EL (cell line): Measurements from ENCODE around the gene TEKTIP1.

Source experiments
- DNase-seq: peaks from one replicate; pipeline ENCODE4 v3.0.0-alpha.2; 2016

Gene TEKTIP1

DNA sequence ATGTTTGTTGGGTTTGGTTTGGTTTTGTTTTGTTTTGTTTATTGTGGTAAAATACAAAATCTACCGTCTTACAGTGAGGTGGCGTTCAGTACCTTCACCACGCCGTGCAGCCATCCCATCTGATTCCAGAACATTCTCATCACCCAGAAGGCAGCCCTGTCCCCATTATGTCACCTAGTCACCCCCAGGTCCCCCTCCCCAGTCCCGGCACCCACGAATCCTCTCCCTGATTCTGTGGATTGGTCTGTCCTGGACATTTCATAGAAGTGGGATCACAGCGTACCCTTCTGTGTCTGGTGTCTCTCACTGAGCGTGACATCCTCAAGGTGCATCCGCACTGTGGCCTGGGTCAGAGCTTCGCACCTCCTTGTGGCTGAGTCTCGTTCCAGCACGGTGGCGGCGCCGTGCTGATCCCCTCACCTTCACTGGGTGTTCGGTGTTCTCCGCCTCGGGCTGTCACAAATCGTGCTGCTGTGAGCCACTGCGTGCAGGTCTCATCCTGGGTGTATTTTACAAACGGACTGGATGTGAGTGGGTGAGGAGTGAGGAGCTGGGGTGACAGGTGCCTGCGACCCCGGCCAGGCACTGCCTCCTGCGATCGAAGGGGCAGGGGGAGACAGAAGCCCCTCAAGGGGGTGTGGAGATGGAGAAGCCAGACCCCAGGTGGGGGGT, 580 bp upstream of the TEKTIP1 start:
- DNase-seq: no peak

GRCh38 chr19:3539756-3540118, 763 bp downstream of the TEKTIP1 start:
- no peak for DNase-seq

DNA sequence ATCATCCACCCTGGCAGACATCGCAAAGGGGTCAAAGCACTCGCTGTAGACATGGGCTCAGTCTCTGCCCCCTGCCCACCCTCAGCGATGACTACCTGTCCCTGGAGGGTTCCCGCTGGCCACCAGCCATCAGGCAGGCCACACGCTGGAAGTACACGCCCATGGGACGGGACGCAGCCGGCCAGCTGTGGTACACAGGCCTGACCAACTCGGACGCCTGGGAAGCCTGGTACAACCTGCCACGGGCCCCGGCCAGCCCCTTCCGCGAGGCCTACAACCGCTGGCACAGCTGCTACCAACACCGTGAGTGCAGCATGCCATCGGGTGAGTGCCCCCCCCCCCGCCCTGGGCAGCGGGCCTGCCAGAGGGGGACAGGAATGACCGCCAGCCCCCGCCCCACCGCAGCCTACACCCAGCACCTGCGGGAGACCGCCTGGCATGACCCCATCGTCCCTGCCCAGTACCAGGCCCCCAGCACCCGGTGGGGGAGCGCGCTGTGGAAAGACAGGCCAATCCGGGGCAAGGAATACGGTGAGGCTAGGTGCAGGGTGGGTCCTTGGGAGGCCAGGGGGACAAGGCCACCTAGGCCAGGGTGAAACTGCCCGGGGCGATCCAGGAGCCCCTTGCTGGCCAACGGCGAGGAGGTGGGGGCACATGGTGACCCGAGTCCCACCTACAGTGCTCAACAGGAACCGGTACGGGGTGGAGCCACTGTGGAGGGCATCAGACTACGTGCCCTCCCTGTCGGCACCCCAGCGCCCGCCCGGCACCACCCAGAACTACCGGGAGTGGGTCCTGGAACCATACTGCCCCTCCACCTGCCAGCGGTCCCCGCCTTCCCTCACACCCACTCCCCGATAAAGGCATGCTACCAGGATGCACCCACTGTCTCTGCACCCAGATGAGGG, 4.4 kb downstream of the TEKTIP1 start:
- DNase-seq: no peak

DNA sequence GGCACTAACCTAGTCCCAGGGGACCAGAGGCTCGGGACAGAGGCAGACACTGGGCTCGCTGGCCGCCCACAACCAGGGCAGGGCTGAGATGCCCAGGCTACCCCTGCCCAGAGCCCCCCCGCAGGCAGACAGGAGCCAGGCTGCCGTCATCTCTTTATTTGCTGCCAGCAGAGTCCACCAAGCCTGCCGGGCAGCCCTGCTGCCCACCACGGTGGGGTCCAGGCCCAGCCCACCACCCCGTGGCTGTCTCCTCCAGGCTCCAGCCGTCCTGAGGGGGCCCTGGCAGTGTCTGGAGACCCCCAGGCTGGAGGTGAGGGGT, 5.0 kb downstream of the TEKTIP1 start:
- DNase-seq: no peak

DNA sequence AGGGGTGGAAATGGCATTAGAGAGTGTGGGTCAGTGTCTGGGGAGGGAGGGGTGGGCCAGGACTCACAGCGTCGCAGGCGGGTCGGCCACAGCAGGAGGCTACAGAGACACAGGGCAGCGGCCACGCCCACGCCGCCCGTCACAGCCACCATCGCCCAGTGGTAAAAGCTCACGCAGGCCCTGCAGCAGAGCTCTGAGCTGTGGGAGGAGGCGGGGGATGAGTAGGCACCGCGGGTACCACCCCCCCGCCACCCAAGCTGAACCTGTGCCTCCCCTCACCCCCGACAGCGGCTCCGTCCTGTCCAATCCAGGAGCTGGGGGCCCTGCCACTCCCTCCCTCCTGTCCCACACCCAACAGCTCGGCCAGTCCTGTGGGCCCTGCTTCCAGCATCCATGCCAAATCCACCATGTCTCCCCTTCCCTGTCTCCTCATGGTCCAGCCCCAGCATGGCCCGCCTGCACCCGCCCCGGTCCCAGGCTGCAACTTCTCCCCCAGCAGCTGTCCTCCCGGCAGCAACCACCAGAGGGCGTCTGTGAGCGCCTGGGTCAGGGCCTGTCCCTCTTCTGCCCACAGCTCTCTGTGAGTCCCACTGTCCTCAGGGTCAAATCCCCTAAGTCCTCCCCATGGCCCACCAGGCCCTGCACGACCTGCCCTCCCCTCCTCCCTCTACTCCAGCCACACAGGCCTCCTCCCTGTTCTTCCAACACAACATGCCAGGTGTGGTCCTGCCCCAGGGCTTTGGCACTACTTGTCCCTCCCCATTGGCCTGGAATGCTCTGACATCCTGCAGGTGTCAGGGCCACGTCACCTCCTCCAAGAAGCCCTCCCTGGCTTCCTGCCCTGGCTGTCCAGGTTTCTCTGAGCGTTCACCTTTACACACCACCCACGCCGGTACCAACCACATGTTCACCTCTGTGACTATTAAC, 6.0 kb downstream of the TEKTIP1 start:
- peak; percentile 58 for DNase-seq

- DNase-seq: no peak
Measured at GRCh38 chr19:3545669-3546034, 6.7 kb downstream of the TEKTIP1 start.

DNA sequence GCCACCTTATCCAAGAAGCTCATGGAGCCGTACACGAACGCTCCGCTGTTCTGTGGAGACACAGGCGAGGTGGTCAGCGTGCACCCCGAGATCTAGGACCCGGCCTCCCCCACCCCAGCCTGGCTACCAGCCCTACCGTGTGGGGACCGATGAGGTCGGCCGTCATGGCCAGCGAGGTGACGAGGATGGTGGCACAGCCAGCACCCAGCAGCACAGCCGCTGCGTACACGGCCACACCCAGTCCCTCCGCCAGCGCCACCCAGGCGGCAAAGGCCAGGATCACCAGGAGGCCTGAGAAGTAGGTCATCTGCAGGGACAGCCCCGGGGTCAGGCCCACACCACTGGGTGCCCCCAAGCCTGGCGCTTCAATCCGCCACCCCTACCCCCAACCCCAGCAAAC, 7.1 kb downstream of the TEKTIP1 start:
- no peak for DNase-seq

GRCh38 chr19:3547301-3547731, 8.3 kb downstream of the TEKTIP1 start:
- DNase-seq: no peak

DNA sequence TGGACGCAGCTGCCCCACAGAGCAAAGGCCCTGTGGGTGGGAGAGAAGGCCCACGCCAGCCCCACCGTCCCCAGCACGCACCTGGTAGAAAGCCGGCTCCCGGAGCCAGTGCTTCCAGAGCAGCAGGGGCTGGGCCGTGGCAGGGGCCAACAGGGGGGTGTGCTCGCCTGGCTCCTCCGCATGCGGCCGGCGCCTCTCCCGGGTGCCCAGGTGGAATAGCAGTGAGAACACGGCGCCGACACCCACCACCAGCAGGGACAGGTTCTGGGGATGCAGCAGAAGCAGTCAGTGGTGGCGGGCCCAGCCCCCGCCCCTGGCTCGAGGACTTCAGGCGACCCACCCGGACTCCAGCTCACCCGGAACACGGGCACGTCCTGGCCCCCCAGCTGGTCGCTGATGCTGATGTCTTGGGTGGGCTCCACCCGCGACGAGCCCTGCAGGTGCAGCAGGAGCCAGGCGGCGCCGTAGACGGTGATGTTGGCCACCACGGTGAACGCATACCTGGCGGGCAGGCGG, 8.9 kb downstream of the TEKTIP1 start:
- DNase-seq: no peak

DNA sequence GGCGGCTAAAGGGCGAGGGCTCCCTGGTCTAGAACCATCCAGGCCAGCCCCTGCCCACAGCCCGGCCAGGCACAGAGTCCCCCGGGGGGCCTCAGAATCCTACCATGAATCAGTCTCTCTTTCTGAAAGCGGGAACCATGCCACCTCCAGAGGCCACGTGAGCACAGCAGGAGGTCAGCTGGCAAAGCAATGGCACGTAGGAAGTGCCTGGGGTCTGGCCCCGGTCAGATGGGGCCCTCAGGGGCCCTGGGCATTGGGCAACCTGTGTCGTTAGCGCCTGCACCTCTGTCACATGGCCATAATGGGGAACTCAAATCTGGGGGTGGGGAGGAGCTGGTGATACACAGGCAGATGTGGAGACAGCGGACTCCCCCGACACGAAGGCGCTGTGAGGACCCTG, 9.6 kb downstream of the TEKTIP1 start:
- DNase-seq: no peak

- DNase-seq: no peak
Measured at GRCh38 chr19:3549816-3550215, 10.8 kb downstream of the TEKTIP1 start.

DNA sequence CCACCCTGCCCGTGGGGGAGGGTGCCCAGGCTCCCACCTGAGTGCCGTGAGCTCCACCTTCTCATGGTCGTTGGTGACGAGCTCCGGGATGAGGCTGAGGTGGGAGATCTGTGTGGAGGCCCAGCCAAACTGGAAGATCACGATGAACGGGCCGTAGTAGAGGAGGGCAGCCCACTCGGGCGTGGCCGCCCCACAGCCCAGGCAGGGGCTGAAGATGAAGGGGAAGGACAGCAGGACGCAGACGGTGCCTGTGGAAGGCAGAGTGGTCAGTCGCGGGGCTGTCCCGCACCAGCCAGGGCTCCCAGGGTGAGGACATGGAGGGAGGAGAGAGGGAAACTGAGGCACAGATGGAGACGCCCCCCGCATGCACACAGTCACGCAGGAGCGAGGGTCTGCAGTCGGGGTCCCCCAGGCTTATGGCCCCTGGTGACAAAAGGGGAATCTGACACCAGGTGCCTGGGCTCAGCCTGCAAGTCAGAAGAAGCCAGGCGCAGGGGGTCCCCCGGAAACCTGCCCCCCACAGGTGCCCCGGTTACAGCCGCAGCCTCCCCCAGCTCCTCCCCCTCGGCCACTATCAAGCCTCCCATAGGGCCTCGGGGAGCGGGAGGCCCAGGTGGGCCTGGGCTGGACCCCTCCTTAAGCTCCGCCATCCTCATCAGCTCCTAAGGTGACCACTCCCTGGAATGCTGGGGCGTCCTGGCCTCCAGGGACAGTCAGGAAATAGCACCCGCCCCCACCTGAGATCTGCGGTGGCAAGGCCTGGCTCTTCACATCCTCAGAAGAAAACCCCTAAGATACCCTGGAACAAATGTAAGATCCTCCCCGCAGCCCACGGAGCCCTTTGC, 12.2 kb downstream of the TEKTIP1 start:
- DNase-seq: no peak

- DNase-seq: no peak
Measured at GRCh38 chr19:3551792-3552095, 12.8 kb downstream of the TEKTIP1 start.

GRCh38 chr19:3554254-3555083, 15.5 kb downstream of the TEKTIP1 start:
- DNase-seq: no peak

DNA sequence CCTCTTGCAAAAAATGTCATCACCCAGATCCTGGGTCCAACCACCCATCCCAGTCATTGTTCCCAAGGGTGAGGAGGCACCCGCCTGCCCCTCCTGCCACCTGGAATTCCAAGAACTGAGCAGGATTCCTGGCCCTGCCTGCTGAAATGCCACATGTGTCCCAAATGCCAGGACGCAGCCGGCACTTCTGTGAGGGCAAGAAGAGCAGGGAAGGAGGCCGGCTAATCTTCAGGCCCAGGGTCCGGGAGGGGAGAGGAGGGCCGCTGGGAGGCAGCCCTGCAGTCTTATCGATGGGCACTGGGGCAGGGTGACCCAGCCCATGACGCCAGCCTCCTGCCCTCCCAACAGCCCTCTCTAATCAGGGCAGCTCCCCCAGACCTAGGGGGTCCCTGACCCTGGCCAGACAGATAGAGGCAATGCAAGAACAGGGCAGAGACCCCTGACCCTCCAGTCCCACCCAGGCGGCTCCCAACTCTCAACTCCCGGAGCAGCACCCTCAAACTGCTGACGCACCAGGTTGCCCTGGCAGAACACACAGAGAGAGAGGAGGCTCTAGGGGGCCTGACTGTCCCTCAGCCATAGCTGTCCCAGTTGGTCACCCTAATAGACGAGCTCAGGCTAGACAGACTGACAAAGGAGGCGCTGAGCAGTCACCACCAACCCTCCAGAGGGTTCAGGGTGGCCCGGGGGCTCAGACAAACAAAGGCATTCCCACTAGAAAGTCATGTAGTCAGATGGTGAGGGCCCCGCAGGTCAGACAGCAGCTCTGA, 16.9 kb downstream of the TEKTIP1 start:
- no peak for DNase-seq

- no peak for DNase-seq
Measured at GRCh38 chr19:3556423-3556977, 17.5 kb downstream of the TEKTIP1 start.

DNA sequence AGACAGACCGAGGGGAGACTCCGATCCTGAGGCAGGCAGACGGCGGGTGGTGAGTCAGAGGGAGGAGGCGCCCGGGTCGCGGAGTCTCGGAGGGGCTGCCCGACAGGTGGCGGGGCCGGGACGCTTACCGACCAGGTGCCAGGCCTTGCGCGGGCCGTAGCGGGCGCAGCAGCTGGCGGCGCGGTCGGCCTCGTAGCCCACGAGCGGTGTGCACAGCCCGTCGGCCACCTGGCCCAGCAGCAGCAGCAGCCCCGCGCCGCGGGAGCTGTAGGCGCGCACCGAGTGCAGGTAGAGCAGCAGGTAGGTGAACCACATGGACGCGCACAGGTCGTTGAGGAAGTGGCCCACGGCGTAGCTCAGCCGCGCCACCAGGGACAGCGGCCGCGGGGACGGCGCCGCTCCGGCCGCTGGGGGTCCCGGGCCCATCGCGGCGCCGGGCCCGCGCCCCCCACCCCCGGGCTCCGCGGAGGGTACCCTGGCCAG, 18.0 kb downstream of the TEKTIP1 start:
- peak; percentile 61 for DNase-seq

- DNase-seq: peak; percentile 95
Measured at GRCh38 chr19:3557461-3558248, 18.7 kb downstream of the TEKTIP1 start, which contains the start of gene MFSD12. Gene MFSD12, minus strand, starts transcription at chr19:3557586. Its CDS starts 183 bp downstream, at chr19:3557403.
